Stimulated activated CD4-positive, alpha-beta T cell treated with anti-CD3 and anti-CD28 coated beads, Interleukin-15, amount 100 ng/mL, for 48 hours (primary cell): Measurements from ENCODE around the gene RIPPLY2.

Experiments
- DNase-seq, 2 donors: peaks; one replicate each; pipeline ENCODE4 v3.0.0-alpha.2; 2020; ENCODE audit warnings: low read depth in 2 of 2

Gene RIPPLY2

DNA sequence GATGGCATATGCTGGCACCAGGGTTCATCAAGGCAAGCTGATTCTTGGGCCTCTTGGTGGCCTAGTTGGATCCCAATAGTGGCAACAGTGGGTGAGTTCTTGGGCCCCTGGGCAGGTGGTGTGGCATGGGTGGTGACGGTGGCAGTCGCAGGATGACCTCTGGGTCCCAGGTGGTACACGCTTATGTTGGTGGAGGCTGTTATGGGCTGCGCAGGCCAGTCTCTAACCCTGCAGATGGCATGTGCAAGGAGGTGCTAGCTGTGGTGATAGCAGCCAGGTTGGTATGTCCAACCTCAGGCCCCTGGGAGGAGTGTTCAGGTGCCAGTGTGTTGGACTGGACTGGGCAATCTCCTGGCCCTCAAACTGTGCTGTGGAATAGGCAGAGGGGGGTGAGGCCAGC, 52.5 kb downstream of the RIPPLY2 start:
- DNase-seq: no peak
